ENCODE data around the gene TUSC2.
A peak's percentile ranks its signal among the peaks of the same experiment; 100 is the strongest.

The TUSC2 gene

DNA sequence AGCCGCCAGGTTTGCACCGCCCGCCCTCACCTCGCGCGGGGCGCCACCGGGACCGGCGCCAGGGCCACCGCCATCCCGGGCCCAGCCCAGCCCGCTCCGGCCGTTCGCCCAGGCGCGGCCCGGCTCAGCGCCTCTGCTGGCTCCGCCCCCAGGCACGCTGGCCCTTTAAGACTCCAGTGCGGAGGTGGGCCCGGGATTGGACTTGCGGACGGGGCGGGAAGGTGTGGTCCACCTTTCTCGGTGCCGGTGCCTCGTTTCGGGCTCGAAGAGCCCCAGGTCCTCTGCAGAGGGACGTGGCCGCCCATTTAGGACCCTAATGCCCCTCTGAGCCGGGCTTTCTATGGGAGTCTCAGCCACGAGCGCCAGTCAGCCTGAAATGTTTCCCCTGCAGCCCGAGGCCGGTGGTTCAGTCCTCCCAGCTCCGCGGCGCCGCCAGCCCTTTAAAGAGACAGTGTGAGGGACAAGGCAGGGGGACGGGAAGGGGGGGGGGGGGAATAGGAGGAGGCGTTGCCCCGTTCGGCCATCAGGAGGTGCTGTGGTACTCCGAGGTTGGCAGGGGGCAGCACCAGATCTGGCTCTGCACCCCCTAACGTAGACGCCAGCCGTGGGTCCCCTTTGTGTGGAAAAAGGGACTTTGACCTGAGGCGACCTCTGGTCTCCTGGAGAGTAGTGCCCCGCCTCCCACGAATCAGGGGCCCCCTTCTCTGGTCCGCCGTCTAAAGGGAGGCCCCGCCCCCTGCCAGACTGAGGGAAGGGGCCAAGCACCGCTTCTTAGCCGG, 6.5 kb downstream of the TUSC2 start:
- 0 out of 2 replicates have a peak, but pooled peaks cover 8% of the 10 kb centered on the region for H3K4me1 ChIP-seq (ENCODE audit: low read length)
- H3K79me2 ChIP-seq (ENCODE audit: low read length), result peaks cover 21% of the 10 kb centered on the region
- H3K9me3 ChIP-seq (replicated peaks; ENCODE audit: insufficient read depth, low read length), result no peaks in the 10 kb centered on the region
- peak overlapping the region; percentile 75 for H3K4me2 ChIP-seq (ENCODE audit: low read depth, low read length)
- peak overlapping the region; percentile 95 for H3K9ac ChIP-seq (ENCODE audit: low read length)
- peak overlapping the region; percentile 91 for H2AFZ ChIP-seq (ENCODE audit: low read length)
- TF ChIP-seq EZH2phosphoT487 (IDR thresholded peaks at IDR 0.05; ENCODE audit: low read length), result no peak
- TF ChIP-seq, protein P1, sequence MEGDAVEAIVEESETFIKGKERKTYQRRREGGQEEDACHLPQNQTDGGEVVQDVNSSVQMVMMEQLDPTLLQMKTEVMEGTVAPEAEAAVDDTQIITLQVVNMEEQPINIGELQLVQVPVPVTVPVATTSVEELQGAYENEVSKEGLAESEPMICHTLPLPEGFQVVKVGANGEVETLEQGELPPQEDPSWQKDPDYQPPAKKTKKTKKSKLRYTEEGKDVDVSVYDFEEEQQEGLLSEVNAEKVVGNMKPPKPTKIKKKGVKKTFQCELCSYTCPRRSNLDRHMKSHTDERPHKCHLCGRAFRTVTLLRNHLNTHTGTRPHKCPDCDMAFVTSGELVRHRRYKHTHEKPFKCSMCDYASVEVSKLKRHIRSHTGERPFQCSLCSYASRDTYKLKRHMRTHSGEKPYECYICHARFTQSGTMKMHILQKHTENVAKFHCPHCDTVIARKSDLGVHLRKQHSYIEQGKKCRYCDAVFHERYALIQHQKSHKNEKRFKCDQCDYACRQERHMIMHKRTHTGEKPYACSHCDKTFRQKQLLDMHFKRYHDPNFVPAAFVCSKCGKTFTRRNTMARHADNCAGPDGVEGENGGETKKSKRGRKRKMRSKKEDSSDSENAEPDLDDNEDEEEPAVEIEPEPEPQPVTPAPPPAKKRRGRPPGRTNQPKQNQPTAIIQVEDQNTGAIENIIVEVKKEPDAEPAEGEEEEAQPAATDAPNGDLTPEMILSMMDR (IDR thresholded peaks at IDR 0.05; ENCODE audit: low read length), result peak; percentile 59
- DNase-seq, result peak; percentile 89
- no peaks in the 10 kb centered on the region for H4K20me1 ChIP-seq (ENCODE audit: insufficient read depth, low read length)
- H3F3A ChIP-seq (ENCODE audit: insufficient read depth, low read length), result no peaks in the 10 kb centered on the region
- H3K4me3 ChIP-seq (ENCODE audit: low read length), result peak overlapping the region; percentile 83
- H3K9me2 ChIP-seq (replicated peaks; ENCODE audit: insufficient read depth, low read length), result no peaks in the 10 kb centered on the region
- H3K27me3 ChIP-seq (replicated peaks; ENCODE audit: insufficient read depth, low read length), result no peaks in the 10 kb centered on the region
- peak overlapping the region; percentile 80 for H3K27ac ChIP-seq (ENCODE audit: low read length)
- H3K36me3 ChIP-seq (replicated peaks; ENCODE audit: insufficient read depth, low read length), result no peaks in the 10 kb centered on the region

DNA sequence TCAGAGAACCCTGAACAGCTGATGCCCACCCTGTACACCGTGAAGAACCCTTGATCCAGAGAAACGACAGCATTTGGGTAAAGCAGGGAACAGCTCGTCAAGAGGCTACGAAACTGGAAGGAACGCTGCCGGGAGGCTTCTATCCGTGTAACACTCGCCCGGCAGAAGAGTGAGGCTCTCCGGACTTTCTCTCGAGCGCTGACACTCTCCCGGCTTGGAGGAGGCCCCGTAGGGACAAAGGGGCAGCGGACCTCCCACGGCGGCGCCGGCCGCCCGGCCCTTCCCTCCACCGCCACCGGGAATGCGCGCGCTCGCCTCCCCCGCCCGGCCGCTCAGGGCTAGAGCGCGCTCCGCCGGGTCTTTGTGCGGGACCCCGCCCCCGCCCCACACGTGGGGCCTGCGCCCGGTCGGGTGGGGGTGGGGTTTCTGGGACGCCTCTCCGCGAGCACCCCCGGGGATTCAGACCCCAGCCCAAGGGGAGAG, 7.1 kb downstream of the TUSC2 start:
- TF ChIP-seq EZH2phosphoT487 (IDR thresholded peaks at IDR 0.05; ENCODE audit: low read length) (no peak), EZH2 (optimal IDR thresholded peaks at IDR 0.05; ENCODE audit: low read depth, low read length) (no peak)
- TF ChIP-seq, protein P1 (IDR thresholded peaks at IDR 0.05; ENCODE audit: low read length), result no peak
- H3K4me3 ChIP-seq (ENCODE audit: low read length), result peak overlapping the region; percentile 83
- no peaks in the 10 kb centered on the region for H3K36me3 ChIP-seq (replicated peaks; ENCODE audit: insufficient read depth, low read length)
- peaks cover 15% of the 10 kb centered on the region; the same call in 1 of the 2 replicates for H3K79me2 ChIP-seq (ENCODE audit: low read length)
- peak overlapping the region; percentile 95 for H3K9ac ChIP-seq (ENCODE audit: low read length)
- H3K9me3 ChIP-seq (replicated peaks; ENCODE audit: insufficient read depth, low read length), result no peaks in the 10 kb centered on the region
- peak overlapping the region; percentile 96 for H3K4me2 ChIP-seq (ENCODE audit: low read depth, low read length)
- peak; percentile 73 for DNase-seq
- H3K9me2 ChIP-seq (replicated peaks; ENCODE audit: insufficient read depth, low read length), result no peaks in the 10 kb centered on the region
- H3K4me1 ChIP-seq (ENCODE audit: low read length), result 0 out of 2 replicates have a peak, but pooled peaks cover 8% of the 10 kb centered on the region
- peak overlapping the region; percentile 91; the same call in 1 of the 2 replicates for H2AFZ ChIP-seq (ENCODE audit: low read length)
- no peaks in the 10 kb centered on the region for H3K27me3 ChIP-seq (replicated peaks; ENCODE audit: insufficient read depth, low read length)
- no peaks in the 10 kb centered on the region for H3F3A ChIP-seq (ENCODE audit: insufficient read depth, low read length)
- peak overlapping the region; percentile 80; the same call in 1 of the 2 replicates for H3K27ac ChIP-seq (ENCODE audit: low read length)
- no peaks in the 10 kb centered on the region for H4K20me1 ChIP-seq (ENCODE audit: insufficient read depth, low read length)

DNA sequence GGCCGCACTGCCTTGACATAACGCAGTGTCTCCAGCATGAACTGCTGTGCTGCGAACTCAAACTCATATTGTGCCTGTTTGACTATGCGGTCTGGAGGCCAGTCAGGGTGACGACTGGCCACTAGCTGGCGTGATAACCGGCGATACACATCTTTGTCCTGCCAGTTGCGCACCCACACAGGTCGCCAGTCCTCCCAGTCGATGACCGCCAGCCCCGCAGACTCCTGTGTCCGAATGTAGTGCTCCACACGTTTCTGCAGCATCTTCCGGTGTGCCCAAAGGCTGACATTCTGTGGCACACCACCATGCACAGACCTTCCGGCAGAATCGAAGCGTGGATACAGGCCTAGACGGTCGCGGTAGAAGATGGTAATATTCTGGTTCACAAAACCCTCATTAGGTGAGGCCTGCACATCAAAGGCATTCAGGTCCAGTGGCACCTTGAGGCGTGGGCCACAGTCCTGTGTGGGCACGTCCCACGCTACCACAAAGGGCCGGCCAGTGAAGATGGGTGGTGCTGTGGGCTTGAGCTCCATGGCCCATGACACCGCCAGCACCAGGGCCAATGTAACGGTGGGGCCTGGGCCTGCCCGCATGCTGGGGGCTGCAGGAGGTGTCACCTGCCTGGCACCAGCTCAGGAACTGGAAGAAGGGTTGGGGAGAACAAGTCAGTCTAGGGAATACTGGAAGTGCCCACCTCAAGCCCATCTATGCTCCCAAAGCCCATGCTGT, 8.0 kb downstream of the TUSC2 start:
- TF ChIP-seq, protein P1 (IDR thresholded peaks at IDR 0.05; ENCODE audit: low read length), result no peak
- TF ChIP-seq EZH2 (optimal IDR thresholded peaks at IDR 0.05; ENCODE audit: low read depth, low read length), result no peak
- no peak for TF ChIP-seq EZH2phosphoT487 (IDR thresholded peaks at IDR 0.05; ENCODE audit: low read length)
- peak overlapping the region; percentile 95; the same call in 1 of the 2 replicates for H3K9ac ChIP-seq (ENCODE audit: low read length)
- H3K9me2 ChIP-seq (replicated peaks; ENCODE audit: insufficient read depth, low read length), result no peaks in the 10 kb centered on the region
- no peaks in the 10 kb centered on the region for H4K20me1 ChIP-seq (ENCODE audit: insufficient read depth, low read length)
- no peak for DNase-seq
- H3K4me2 ChIP-seq (ENCODE audit: low read depth, low read length), result peak overlapping the region; percentile 96
- no peaks in the 10 kb centered on the region for H3K36me3 ChIP-seq (replicated peaks; ENCODE audit: insufficient read depth, low read length)
- peak overlapping the region; percentile 83 for H3K4me3 ChIP-seq (ENCODE audit: low read length)
- peaks cover 12% of the 10 kb centered on the region; the same call in 1 of the 2 replicates for H3K79me2 ChIP-seq (ENCODE audit: low read length)
- H3K27me3 ChIP-seq (replicated peaks; ENCODE audit: insufficient read depth, low read length), result no peaks in the 10 kb centered on the region
- peak overlapping the region; percentile 11; the same call in 1 of the 2 replicates for H3K27ac ChIP-seq (ENCODE audit: low read length)
- H3F3A ChIP-seq (ENCODE audit: insufficient read depth, low read length), result no peaks in the 10 kb centered on the region
- 0 out of 2 replicates have a peak, but pooled peaks cover 8% of the 10 kb centered on the region for H3K4me1 ChIP-seq (ENCODE audit: low read length)
- H2AFZ ChIP-seq (ENCODE audit: low read length), result no peak overlapping the region
- no peaks in the 10 kb centered on the region for H3K9me3 ChIP-seq (replicated peaks; ENCODE audit: insufficient read depth, low read length)

All from MM.1S (cell line).